DMS53 (cell line): ENCODE measurements around the gene TAS2R19.
A peak's percentile ranks its signal among the peaks of the same experiment; 100 is the strongest.
"Not testable (repeated sequence)": the region's sequence is repeated elsewhere in the genome, so short reads cannot be mapped to it uniquely, and the experiment has no call there.

Experiments
- DNase-seq: peaks from one replicate; lab custom pipeline; 2025; lab: John Stamatoyannopoulos, UW

The TAS2R19 gene, protein sequence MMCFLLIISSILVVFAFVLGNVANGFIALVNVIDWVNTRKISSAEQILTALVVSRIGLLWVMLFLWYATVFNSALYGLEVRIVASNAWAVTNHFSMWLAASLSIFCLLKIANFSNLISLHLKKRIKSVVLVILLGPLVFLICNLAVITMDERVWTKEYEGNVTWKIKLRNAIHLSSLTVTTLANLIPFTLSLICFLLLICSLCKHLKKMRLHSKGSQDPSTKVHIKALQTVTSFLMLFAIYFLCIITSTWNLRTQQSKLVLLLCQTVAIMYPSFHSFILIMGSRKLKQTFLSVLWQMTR

GRCh38 chr12:11022520-11022919, at the start of gene TAS2R19:
TAS2R19 (minus strand) TSS chr12:11022620; CDS start chr12:11022571, 49 bp downstream.
- no peak for DNase-seq

GRCh38 chr12:11071414-11071813, 49.0 kb upstream of the TAS2R19 start:
- DNase-seq, result no peak

GRCh38 chr12:11070999-11071398, 48.6 kb upstream of the TAS2R19 start:
- DNase-seq, result no peak

DNA sequence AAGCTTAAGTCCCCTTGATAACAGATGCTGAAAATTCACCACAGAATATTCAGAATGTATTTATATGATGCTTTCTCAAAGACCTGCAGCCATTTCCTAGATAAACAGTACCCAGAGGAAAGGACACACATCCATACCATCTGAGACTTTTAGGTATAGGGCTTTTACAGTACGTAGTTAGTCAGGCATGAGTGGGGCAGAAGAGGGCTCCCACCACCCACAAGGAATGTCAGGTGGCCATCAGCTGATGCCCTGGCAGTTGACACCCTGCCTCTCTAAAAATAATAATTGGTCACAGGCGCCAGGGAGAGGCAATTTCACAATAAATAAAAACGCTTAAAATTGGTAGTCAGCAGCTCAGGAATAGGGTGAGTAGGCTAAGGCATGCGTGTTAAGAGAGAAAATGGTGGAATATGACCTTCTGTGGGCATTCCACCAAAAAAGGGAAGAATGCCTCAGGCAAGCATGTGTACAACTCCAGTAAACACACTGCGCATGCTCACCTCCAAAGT, 47.5 kb upstream of the TAS2R19 start:
- DNase-seq, result no peak

- DNase-seq, result no peak
Observed at GRCh38 chr12:11067514-11067913, 45.1 kb upstream of the TAS2R19 start.

DNA sequence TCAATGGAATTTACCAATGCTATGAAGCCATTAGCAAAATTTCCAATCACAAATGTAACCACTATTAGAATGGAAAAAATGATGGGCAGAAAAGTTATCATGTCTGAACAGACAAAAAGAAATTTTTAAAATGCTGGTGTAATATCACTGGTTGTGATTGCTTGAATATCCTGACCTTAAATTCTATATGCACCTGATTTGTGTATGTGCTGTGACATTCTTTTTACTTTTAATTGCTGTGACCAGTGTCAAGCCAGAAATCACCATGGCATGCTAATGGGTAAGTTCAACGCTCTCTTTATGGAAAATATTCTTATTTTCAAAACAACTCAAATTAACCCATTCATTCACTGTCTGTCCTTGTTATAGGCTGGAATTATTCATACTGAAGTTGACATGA, 39.8 kb upstream of the TAS2R19 start, which contains the start of gene TAS2R46:
TSS of gene TAS2R46 (minus strand) at position 101 of the 400 bp plus-strand sequence. CDS start at position 101, 0 bp downstream.
- not testable (repeated sequence) for DNase-seq

- DNase-seq, result no peak
Observed at GRCh38 chr12:11059784-11060183, 37.4 kb upstream of the TAS2R19 start.

GRCh38 chr12:11059041-11059440, 36.6 kb upstream of the TAS2R19 start:
- DNase-seq, result no peak

DNA sequence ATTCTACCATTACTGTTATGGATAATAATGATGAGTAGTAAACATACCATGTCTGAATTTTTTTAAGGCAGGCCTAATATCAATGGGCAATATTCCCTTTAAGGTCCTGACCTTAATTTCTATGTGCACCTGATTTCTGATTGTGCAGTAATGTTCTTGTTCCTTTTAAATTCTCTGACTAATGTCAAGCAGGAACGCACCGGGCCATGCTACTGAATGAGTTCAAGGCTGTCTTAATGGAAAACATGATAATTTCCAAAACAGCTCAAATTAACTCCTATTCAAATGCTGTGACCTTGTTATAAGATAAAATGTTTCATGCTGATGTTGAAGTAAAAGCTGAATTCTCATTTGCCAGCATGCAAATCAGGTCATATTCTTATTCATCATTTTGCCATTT, 32.9 kb upstream of the TAS2R19 start:
- DNase-seq, result no peak

- not testable (repeated sequence) for DNase-seq
Observed at GRCh38 chr12:11049806-11050531, 27.5 kb upstream of the TAS2R19 start.

DNA sequence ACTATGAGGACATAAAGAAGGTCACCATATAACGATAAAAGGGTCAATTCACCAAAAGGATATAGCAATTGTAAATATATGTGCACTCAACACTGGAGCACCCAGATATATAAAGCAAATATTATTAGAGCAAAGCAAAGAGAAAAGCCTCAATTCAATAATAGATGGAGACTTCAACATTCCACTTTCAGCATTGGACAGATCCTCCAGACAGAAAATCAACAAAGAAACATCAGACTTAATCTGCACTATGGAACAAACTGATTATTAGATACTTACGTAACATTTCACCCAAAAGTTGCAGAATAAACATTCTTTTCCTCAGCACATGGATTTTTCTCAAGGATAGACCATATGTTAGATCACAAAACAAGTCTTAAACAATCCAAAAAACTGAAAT, 18.9 kb upstream of the TAS2R19 start:
- DNase-seq, result not testable (repeated sequence)

- no peak for DNase-seq
Observed at GRCh38 chr12:11040162-11040561, 17.7 kb upstream of the TAS2R19 start.

DNA sequence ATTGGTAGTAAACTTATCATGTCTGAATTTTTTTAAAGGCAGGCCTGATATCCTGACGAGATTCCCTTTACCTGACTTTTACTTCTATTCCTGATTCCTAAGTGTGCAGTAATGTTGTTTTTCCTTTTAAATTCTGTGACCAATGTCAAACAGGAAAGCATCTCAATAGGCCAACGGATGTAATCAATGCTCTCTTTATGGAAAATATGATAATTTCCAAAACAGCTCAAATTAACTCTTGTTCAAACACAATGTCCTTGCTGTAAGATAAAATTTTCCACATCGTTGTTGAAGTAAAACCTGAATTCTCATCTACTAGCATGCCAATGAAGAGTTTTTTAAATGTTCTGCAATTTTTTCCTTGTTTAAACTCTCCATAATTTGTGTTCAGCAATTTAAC, 16.8 kb upstream of the TAS2R19 start:
- no peak for DNase-seq

DNA sequence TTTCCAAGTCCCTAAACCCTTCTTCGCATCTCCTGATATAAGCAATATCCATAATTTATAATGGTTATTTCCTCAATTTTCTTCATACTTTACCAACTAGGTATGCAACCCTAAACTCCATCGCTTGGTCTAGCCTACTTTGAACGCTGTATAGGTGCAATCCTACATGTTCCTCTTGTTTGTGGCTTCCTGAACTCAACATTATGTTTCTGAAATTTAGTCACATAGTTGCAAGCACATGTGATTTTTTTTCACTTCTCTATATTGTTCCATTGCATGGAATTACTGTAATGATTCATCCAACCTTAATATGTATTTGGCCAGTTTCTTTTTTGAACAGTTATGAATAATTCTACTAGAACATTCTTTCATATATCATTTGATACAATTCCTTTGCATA, 11.5 kb upstream of the TAS2R19 start:
- not testable (repeated sequence) for DNase-seq

DNA sequence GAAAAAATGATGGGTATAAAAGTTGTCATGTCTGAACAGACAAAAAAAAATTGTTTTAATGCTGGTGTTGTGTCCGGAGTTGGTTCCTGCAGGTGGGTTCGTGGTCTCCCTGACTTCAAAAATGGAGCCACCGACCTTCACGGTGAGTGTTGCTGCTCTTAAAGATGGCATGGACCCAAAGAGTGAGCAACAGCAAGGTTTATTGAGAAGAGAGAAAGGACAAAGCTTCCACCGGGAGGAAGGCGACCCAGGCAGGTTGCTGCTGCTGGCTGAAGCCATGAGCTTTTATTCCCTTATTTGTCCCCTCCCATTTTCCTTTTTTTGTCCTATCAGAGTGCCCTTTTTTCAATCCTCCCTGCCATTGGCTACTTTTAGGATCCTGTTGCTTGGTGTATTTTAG, 8.9 kb upstream of the TAS2R19 start, which contains the start of gene TAS2R31:
TSS of gene TAS2R31 (minus strand) at position 101 of the 400 bp plus-strand sequence. CDS start at position 29, 72 bp downstream.
- no peak for DNase-seq

DNA sequence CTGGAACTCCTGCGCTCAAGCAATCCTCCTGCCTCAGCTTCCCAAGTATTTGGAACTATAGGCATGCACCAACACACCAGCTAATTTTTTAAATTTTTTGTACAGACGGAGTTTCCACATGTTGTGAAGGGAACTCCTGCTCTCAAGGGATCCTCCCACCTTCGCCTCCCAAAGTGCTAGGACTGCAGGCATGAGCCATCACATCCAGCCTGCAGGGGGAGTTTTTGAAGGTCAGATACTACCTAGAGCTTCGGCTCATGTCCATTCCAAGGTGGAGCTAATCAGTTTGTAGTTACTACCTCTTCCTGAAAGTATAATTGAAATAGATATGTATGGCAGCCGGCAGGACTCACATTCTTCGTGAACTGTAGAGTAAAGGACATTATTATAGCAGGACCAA, 3.7 kb upstream of the TAS2R19 start:
- peak; percentile 36 for DNase-seq

DNA sequence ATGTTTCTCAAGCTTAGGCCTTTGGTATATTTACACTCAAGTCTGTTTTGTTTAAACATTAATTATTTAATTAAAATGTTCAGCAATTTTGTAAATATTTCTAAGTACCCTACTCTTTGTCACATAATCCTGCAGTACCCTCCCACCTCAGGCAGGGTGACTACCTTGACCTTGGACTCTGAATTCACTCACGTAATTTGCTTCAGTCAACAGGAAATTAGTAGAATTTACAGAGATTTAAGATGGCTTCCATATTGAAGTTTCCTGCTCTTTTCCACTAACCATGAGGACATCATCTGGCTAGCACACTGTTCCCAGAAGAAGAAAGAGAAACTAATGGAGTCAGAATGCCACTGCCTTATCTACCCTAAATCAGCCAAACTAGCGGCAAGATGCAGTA, 967 bp upstream of the TAS2R19 start:
- DNase-seq, result no peak

DNA sequence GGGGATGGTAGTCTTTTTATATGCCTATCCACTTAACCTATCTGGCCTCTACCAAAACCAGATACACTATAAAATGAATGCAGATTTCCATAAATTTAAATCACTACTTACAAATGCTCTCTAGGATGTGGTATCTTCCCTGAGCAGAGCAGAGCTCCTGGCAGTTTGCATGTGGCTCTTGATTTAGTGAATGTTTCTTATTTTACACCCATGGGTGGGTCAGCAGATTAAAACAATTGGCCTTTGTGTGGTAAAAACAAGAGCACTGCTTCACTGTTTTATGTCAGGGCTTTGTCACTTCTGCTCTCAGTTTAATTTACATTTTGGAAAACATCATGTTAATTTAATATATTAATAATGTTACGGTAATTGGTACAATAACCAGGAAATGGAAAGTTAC, 5.5 kb downstream of the TAS2R19 start:
- no peak for DNase-seq

DNA sequence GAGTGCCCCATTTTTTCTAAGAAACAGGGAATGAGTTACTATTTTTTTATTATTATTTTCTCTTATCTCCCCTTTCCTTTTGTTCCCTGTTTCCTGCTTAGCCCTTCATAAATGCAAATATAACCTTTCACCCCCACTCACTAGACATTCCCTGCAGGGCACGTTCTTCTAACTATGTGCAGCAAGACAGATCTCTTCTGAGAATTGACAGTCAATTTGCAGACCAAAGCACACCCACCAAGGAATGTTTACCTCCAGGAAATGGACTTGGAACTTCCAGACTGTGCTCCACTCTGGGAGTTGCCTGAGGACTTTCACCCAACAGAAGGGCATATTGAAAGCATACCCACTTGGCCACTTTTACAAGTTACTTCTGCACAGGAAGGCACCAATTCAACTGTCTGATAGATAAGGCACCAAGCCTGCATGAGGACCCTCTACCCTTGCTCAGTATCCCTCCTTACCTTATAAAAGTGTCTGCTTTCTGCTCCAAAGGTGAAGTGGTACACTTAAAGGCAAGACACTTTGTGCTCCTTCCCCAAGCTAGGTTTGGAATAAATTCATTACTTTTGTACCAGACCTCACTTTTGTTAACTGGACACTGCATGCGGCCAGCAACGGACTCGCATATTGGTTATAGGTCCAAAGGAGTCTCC, 6.5 kb downstream of the TAS2R19 start:
- DNase-seq, result no peak

DNA sequence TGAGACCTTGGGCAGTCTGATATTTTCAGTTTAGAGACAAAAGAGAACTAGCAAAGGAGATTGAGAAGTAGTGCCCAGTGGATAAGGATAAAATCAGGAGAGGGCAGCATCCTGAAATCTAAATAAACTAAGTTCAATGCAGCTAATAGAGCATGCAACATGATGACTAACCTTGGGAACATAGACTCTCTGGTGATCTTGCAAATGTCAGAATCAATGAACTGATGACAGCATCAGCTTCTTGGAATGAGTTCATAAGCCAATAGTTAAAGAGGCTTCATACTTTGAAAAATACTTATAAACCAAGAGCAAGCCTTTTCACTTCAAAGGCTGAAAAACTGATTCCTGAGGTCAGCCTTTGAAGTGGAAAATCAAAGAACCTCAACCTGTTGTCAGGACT, 8.2 kb downstream of the TAS2R19 start:
- DNase-seq, result no peak

GRCh38 chr12:11007608-11008007, 14.8 kb downstream of the TAS2R19 start:
- no peak for DNase-seq

GRCh38 chr12:10998204-10998603, 24.2 kb downstream of the TAS2R19 start, which contains the start of gene TAS2R20:
TAS2R20 (minus strand) TSS chr12:10998304; CDS start chr12:10997875, 429 bp downstream.
- no peak for DNase-seq
